Left renal pelvis (tissue), 4 donors: ENCODE data around the gene MCUR1. TPM values are rescaled to one million over a fixed set of nuclear protein-coding genes. Genes with fewer than 3 reads are reported as not detected.
"Not testable (repeated sequence)": the region's sequence is repeated elsewhere in the genome, so short reads cannot be mapped to it uniquely, and the experiment has no call there.

ENCODE experiments used
- DNase-seq, 4 donors: peaks; one replicate each; pipeline ENCODE4 v3.0.0-alpha.2; 2013; ENCODE audit warnings: low read depth in 4 of 4, low spot score in 3 of 4
- polyA plus RNA-seq, 4 donors: library from polyadenylated mRNA; unstranded; fragments of 120-200 nt; gene quantifications; one replicate each; pipeline ENCODE4 v1.2.1, GENCODE V29; 2013; ENCODE audit not compliant: insufficient read length in 4 of 4

Gene MCUR1
- polyA plus RNA-seq, 4 donors: 25.1 to 61.4 (median 52.3) TPM

DNA sequence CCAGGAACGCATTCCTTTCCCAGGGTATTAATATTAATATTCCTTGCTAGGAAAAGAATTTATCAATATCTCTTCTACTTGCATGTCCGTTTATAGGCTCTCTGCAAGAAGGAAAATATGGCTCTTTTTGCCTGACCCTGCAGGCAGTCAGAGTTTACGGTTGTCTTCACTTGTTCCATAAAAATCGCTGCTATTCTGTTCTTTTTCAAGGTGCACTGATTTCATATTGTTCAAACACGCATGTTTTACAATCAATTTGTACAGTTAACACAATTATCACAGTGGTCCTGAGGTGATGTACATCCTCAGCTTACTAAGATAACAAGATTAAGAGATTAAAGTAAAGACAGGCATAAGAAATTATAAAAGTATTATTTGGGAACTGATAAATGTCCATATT, 15.1 kb upstream of the MCUR1 start:
- not testable (repeated sequence) for DNase-seq

DNA sequence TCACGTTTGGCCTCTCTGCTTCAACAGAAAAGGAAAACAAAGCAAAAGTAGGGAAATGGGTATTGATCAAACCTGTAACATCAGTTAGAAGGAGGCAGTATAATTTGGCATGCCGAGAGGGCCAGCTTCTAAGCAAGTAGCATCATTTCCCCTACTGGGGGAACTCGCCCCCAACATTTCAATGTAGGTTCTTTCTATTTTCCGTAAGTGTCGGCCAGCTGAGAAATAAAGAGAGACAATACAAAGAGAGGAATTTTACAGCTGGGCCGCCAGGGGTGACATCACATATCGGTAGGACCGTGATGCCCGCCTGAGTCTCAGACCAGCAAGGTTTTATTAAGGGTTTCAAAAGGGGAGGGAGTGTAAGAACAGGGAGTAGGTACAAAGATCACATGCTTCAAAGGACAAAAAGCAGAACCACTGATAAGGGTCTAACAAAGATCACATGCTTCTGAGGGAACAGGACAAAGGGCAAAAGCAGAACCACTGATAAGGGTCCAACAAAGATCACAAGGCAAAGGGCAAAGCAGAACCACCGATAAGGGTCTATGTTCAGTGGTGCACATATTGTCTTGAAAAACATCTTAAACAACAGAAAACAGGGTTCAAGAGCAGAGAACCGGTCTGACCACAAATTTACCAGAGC, 14.4 kb upstream of the MCUR1 start:
- not testable (repeated sequence) for DNase-seq

DNA sequence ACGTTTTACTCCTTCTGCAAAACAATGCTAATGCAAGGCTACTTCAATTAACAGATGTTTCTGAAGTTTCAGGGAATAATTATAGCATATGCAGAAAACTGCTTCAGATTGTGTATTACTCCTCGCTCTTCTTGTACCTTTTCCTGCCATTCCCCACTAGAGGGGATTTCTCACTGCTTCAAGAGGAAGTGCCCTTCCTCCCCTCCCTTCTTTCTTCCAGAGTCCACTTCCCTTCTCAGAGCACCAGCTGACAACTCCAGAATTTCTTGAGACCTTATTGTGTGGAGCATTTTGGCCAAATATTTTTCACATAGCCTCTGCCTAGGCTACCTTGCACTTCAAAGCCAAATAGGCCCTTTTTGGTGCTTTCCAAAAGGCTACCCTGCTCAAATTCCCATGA, 12.7 kb upstream of the MCUR1 start:
- DNase-seq: no peak

- DNase-seq: no peak
Observed at GRCh38 chr6:13825871-13826270, 11.5 kb upstream of the MCUR1 start.

DNA sequence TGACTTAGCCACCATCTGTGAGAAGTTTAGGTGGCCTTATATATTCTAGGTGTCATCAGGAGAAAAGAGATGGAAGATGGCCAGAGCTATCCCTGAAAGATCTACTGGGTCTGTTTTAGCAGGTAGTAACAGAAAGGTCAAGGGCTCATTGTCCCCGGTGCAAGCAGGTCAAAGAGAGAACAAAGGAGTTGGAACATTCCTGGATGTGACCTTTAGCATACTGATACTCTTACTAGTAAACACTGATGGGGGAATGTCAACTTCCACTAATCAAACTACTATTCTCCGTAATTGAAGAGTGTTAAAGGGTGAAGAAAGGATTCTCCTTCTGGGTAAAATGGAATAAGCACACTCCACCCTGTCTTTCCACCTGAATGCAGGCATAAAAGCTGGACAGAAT, 4.0 kb upstream of the MCUR1 start:
- no peak for DNase-seq

DNA sequence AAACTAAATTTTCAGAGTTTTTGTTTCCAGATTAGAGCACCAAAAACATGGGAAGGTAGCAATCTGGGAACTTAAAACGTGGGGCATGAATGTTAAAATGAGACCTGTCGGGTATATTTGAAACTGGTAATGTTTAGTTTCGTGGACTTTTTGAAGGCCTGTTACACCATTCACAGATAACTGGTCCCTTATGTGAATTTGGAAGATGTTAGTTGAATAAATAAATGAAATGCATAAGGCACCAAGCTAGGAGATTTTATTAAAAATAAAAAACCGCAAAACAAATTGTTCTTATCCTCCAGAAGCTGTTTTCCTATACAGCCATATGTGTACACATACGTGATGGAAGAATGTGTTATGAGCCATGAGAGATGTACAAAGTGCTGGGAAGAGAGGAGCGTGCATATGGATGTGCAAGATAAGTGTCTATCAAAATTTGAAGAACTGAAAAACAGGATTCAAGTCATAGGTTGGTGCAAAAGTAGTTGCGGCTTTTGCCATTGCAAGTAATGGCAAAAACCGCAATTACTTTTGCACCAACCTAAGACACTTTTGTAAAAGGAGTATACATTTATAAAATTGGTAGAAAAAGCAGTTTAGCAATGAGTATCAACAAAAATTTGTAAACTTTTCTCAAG, 700 bp upstream of the MCUR1 start:
- no peak for DNase-seq

DNA sequence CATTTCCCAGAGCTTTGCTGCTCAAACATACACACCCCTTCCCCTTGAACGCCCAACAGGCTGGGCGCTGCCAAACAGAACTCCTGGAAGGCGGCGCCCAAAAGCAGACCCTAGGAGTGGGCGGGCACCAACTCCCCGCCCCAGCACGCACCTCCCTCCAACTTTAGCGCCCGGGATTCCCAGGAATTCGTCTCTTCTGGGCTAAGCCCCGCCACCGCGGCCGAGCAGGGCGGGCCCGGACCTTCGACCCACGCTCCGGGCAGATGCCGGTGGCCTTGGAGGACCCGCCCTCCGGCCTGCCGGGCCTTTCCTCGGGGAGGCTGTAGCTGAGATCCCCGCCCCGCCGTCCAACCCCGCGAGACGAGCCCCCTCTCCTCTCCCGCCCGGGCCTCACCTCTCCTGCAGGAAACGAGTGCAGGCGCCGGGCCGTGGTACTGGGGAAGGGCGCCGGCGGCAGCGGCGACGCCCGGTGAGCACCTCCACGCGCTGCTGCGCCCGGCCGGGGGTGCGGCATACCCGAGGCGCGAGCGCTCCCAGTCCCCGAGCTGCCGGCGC, 659 bp downstream of the MCUR1 start:
- peak in 3 of 4 donors; percentile 62 to 65 (median 65) for DNase-seq

GRCh38 chr6:13813026-13813425, 1.3 kb downstream of the MCUR1 start:
- no peak for DNase-seq

GRCh38 chr6:13812359-13812642, 2.1 kb downstream of the MCUR1 start:
- no peak for DNase-seq

DNA sequence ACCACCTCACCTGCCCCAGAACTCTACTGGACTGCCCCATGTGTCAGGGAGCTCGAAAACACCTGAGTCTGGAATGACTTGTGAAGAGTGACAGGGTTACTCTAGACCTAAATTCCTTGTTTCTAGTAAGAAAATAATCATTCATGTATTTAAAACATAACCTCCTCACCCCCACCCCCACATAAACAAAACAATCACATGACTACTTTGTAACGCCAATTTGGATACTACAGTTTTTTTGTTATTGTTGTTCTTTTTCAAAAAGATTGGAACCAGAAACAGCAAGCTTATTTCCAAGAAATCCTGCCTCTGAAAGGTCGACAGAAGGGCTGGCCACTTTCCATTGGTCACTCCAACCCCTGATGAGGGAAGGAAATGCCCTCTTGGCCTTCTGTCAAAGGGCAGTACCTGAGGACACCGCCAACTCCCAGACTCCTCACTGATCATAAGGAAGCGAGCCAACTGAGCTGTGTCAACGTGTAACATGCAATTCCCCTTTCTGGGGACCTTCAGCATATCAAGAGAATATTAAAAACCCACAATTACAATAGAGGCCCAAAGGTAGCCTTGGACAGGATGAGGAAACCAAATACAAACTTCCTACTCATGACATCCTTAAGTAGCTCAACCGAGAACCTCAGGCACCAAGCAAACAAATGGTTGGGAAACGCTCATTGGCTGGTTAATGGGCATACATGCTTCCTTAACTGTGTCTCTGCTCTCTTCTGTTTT, 2.6 kb downstream of the MCUR1 start:
- DNase-seq: no peak

- DNase-seq: no peak
Observed at GRCh38 chr6:13810688-13811446, 3.5 kb downstream of the MCUR1 start.

DNA sequence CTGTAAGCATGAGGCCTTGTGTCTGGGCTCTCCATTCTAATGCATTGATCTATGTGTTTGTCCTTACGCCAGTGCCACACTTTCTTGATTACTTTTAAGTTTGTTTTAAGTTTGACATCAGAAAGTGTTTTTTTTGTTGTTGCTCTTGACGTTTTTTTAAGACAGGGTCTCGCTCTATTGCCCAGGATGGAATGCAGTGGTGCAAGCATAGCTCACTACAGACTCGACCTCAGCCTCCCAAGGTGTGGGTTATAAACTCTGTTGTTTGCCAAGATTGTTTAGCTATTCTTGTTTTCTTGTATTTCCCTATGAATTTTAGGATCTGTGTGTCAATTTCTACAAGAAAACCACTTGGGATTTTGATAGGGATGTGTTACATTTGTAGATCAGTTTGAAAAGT, 5.6 kb downstream of the MCUR1 start:
- DNase-seq: no peak

DNA sequence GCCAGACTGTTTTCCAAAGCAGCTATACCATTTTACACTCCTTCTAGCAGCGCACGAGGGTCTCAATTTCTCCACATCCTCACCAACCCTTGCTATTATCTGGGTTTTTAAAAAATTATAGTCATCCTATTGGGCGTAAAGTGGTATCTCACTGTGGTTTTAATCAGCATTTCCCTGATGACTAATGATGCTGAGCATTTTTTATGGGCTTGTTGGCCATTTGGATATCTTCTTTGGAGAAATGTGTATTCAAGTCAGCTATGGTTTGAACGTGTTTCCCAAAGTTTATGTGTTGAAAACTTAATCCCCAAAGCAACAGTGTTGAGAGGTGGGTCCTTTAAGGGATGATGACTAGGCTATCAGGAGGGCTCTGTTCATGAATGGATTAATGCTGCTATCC, 6.7 kb downstream of the MCUR1 start:
- no peak for DNase-seq

DNA sequence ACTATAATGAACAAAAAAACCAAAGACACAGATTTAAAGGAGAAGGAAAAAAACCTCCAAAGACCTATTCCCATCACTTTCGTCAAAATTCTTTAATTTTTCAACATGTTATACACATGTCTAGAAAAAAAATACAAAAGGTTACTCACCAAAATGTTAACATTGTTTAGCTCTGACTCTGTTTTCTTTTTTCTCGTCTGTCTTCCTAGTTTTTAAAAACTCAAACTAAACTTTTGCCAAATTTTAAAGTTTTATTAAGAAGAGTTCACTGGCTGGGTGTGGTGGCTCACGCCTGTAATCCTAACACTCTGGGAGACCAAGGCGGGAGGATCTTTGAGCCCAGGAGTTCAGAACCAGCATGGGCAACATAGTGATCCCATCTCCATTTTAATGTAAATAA, 10.8 kb downstream of the MCUR1 start:
- DNase-seq: no peak

DNA sequence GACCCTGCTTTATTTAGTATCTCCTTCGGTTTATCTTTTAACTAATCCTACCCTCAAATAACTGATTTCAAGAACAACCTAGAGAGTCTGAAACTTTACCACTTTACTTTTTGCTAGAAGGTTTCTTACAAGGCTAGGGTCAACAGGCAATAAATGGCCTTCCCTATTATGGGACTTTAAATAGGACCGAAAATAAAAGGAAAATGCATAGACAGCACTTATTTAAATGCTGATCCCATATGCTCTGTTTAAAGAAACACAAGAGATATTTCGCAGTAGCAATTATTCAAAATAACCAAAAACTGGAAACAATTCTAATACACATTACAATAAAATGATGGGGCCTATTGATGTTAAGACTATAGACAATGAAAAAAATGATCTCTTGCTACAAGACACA, 13.7 kb downstream of the MCUR1 start:
- no peak for DNase-seq

GRCh38 chr6:13796781-13797180, 17.6 kb downstream of the MCUR1 start:
- DNase-seq: no peak

- peak in 3 of 4 donors; percentile 58 to 76 (median 72) for DNase-seq
Observed at GRCh38 chr6:13795041-13795750, 19.2 kb downstream of the MCUR1 start.

GRCh38 chr6:13794184-13794583, 20.2 kb downstream of the MCUR1 start:
- no peak for DNase-seq

DNA sequence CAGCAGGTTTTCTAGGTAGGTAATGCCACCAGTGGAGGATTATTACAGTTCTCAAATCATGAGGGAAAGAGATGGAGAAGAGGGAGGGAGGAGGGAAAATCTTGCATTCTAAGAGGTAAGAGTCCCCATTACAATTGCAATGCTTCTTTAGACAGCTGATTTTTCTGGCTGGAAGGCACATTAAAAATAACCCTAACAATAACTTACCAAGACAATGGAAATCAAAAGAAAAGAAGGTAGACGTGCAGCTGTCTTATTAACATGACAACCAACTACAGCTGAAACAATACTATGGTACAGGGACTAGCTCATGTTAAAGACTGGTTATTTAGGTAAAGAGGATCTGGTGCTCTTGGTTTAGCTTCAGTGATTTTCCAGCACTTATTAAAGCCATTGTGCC, 24.6 kb downstream of the MCUR1 start:
- no peak for DNase-seq

GRCh38 chr6:13788820-13789219, 25.5 kb downstream of the MCUR1 start:
- no peak for DNase-seq

DNA sequence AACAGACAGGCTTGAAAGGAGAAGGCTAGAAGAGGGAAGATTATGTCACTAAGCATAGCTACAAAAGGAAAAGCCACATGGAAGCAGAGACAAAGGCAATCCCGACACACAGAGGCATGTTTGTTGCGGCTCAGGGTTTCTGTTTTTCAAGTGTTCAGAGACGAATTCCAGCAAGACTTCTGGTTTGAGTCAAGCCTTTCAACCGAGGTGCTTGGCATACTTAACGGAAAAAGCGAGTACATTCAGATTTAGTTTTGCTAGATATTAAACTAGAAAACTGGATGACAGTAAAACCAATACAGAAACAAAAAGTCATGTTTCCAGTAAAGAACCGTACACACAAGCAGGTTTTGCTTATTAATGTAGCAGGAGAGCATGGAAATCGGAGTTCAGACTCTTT, 27.2 kb downstream of the MCUR1 start:
- no peak for DNase-seq
